Nephron (organoid): ENCODE results near the gene FMN2.

Experiments used
- H3K27ac Mint-ChIP-seq, 3 experiments: 2 replicates each; pipeline ENCODE4 v1.8.0; 2020; ENCODE audit warnings: mixed read lengths in 3 of 3, mild to moderate bottlenecking in 2 of 3, moderate library complexity in 1 of 3
- H3K27me3 Mint-ChIP-seq: 2 replicates; pipeline ENCODE4 v1.8.0; 2021; ENCODE audit warnings: low read depth, mild to moderate bottlenecking, moderate library complexity, mixed read lengths
- H3K36me3 Mint-ChIP-seq: 2 replicates; pipeline ENCODE4 v1.8.0; 2020; ENCODE audit warnings: low read depth, mixed read lengths
- H3K4me1 Mint-ChIP-seq: 2 replicates; pipeline ENCODE4 v1.8.0; 2020; ENCODE audit warnings: mixed read lengths
- H3K4me3 Mint-ChIP-seq, 3 experiments: 2 replicates each; pipeline ENCODE4 v1.8.0; 2020; ENCODE audit warnings: mild to moderate bottlenecking in 3 of 3, mixed read lengths in 3 of 3, moderate library complexity in 2 of 3
- H3K9me3 Mint-ChIP-seq: 2 replicates; pipeline ENCODE4 v1.8.0; 2020; ENCODE audit warnings: mixed read lengths
- CTCF ChIP-seq, 3 experiments: fragments of 200-600 bp; sonication (generic); IDR thresholded peaks; one replicate each; pipeline ENCODE4 v1.5.0; 2021; ENCODE audit warnings: antibody characterized with exemption in 3 of 3; ENCODE audit not compliant: unreplicated experiment in 3 of 3

Gene FMN2

GRCh38 chr1:240239309-240239708 lies 147.6 kb downstream of the FMN2 start:
- TF ChIP-seq CTCF (IDR thresholded peaks at IDR 0.05; ENCODE audit: unreplicated experiment in 3 of 3), result no peak
- Mint-ChIP-seq H3K27ac (no peak overlapping the region), H3K4me1 (no peaks in the 10 kb centered on the region), H3K27me3 (no peaks in the 10 kb centered on the region), H3K4me3 (no peak overlapping the region), H3K36me3 (no peaks in the 10 kb centered on the region), H3K9me3 (no peaks in the 10 kb centered on the region)

- Mint-ChIP-seq H3K9me3 (no peaks in the 10 kb centered on the region), H3K27ac (no peak overlapping the region), H3K36me3 (no peaks in the 10 kb centered on the region), H3K4me3 (no peak overlapping the region), H3K4me1 (no peaks in the 10 kb centered on the region), H3K27me3 (no peaks in the 10 kb centered on the region)
- TF ChIP-seq CTCF (IDR thresholded peaks at IDR 0.05; ENCODE audit: unreplicated experiment in 3 of 3), result no peak
Measured at GRCh38 chr1:240241278-240241677, 149.6 kb downstream of the FMN2 start.

GRCh38 chr1:240242601-240243144 lies 151.0 kb downstream of the FMN2 start:
- no peaks in the 10 kb centered on the region for H3K4me1 Mint-ChIP-seq

GRCh38 chr1:240244968-240245628 lies 153.4 kb downstream of the FMN2 start:
- Mint-ChIP-seq H3K36me3 (no peaks in the 10 kb centered on the region), H3K27ac (no peak overlapping the region), H3K4me1 (no peaks in the 10 kb centered on the region), H3K4me3 (no peak overlapping the region), H3K27me3 (no peaks in the 10 kb centered on the region), H3K9me3 (peaks cover 12% of the 10 kb centered on the region)
- TF ChIP-seq CTCF (IDR thresholded peaks at IDR 0.05; ENCODE audit: unreplicated experiment in 3 of 3), result no peak

More at GRCh38 chr1:240242601-240243144, 151.0 kb downstream of the FMN2 start:
- H3K4me3 Mint-ChIP-seq, result no peak overlapping the region
- no peak overlapping the region for H3K27ac Mint-ChIP-seq
- no peaks in the 10 kb centered on the region for H3K36me3 Mint-ChIP-seq
- no peaks in the 10 kb centered on the region for H3K9me3 Mint-ChIP-seq
- TF ChIP-seq CTCF (IDR thresholded peaks at IDR 0.05; ENCODE audit: unreplicated experiment in 3 of 3), result no peak
- no peaks in the 10 kb centered on the region for H3K27me3 Mint-ChIP-seq

GRCh38 chr1:240245629-240246020 lies 153.9 kb downstream of the FMN2 start:
- no peaks in the 10 kb centered on the region for H3K36me3 Mint-ChIP-seq
- H3K9me3 Mint-ChIP-seq, result peaks cover 17% of the 10 kb centered on the region

More at GRCh38 chr1:240245629-240246020, 153.9 kb downstream of the FMN2 start:
- no peak for TF ChIP-seq CTCF (IDR thresholded peaks at IDR 0.05; ENCODE audit: unreplicated experiment in 3 of 3)
- Mint-ChIP-seq H3K27me3 (no peaks in the 10 kb centered on the region), H3K4me3 (no peak overlapping the region), H3K27ac (no peak overlapping the region), H3K4me1 (no peaks in the 10 kb centered on the region)
